HL-60 (cell line): Measurements from ENCODE around the gene KLHDC10.

ENCODE experiments used
- CTCF ChIP-seq: IDR thresholded peaks from one replicate; pipeline ENCODE4 v1.5.1; 2011; ENCODE audit warnings: low read length, control low read depth, inconsistent platforms; ENCODE audit not compliant: insufficient read depth
- POLR2AphosphoS5 ChIP-seq: IDR thresholded peaks from 2 replicates; pipeline ENCODE4 v1.6.1; 2012; ENCODE audit warnings: low read depth
- REST ChIP-seq: IDR thresholded peaks from 2 replicates; pipeline ENCODE4 v1.6.1; 2012; ENCODE audit warnings: low read depth; ENCODE audit not compliant: insufficient replicate concordance

- TF ChIP-seq CTCF (no peak), REST (no peak), POLR2AphosphoS5 (no peak)
These were observed 32.6 kb upstream of the KLHDC10 start for GRCh38 chr7:130037703-130038102.
